B cell (primary cell): ENCODE data around the gene SLC9A7. TPM values are rescaled to one million over a fixed set of nuclear protein-coding genes. Genes with fewer than 3 reads are reported as not detected.
"Not testable (repeated sequence)": the region's sequence is repeated elsewhere in the genome, so short reads cannot be mapped to it uniquely, and the experiment has no call there.

ENCODE experiments used
- ATAC-seq: fragments of 200-7000 bp; cut with Tn5 transposase; one replicate; pipeline ENCODE4 v1.10.0; 2021; ENCODE audit warnings: low read depth, mild to moderate bottlenecking, moderate number of reproducible peaks, moderate library complexity
- CTCF ChIA-PET: fragments of 350-600 bp; sonication (Branson Sonifier 250); formaldehyde crosslinking; loops from one replicate; lab custom pipeline; 2021; ENCODE audit warnings: antibody characterized with exemption, inconsistent platforms; lab: Charles Lee
- POLR2A ChIA-PET: fragments of 350-600 bp; sonication (Branson Sonifier 250); formaldehyde crosslinking; loops from one replicate; lab custom pipeline; 2021; ENCODE audit warnings: antibody characterized with exemption; lab: Charles Lee
- DNase-seq: peaks from one replicate; pipeline ENCODE4 v3.0.0; 2013
- H2AFZ ChIP-seq: 2 replicates; pipeline ENCODE4 v1.6.1; 2012; ENCODE audit warnings: mild to moderate bottlenecking, low read depth, low read length; ENCODE audit not compliant: insufficient read depth, poor library complexity, severe bottlenecking
- H3K27ac ChIP-seq, 2 donors: 1 replicate in 1 of 2; 2 replicates in 1 of 2; pipeline ENCODE4 v1.5.1; 2012 to 2013; ENCODE audit warnings: low read length in 2 of 2, mild to moderate bottlenecking in 2 of 2, moderate library complexity in 1 of 2
- H3K27me3 ChIP-seq, 4 experiments: fragments of 200-600 bp in 1 of 4; sonication (generic) in 1 of 4; replicated peaks in 1 of 4; 1 replicate in 2 of 4; 2 replicates in 2 of 4; pipeline versions ENCODE4 v1.6.1 to v1.7.0; 2013 to 2016; ENCODE audit warnings: low read length in 3 of 4, mild to moderate bottlenecking in 2 of 4, mixed read lengths in 1 of 4, moderate library complexity in 1 of 4; ENCODE audit not compliant: insufficient read depth in 4 of 4, control insufficient read depth in 3 of 4; ENCODE audit errors: control extremely low read depth in 1 of 4
- H3K36me3 ChIP-seq, 2 experiments: replicated peaks in 1 of 2; 1 replicate in 1 of 2; 2 replicates in 1 of 2; pipeline versions ENCODE4 v1.6.1 to v1.7.1; 2013; ENCODE audit warnings: low read length in 1 of 2; ENCODE audit not compliant: insufficient read depth in 2 of 2, control insufficient read depth in 1 of 2; ENCODE audit errors: control extremely low read depth in 1 of 2, extremely low read depth in 1 of 2
- H3K4me1 ChIP-seq, 2 donors: fragments of 200-600 bp in 1 of 2; sonication (generic) in 1 of 2; 1 replicate in 1 of 2; 2 replicates in 1 of 2; pipeline versions ENCODE4 v1.5.1 to v1.6.1; 2013 to 2017; ENCODE audit warnings: low read length in 2 of 2; ENCODE audit not compliant: control insufficient read depth in 2 of 2, insufficient read depth in 2 of 2
- H3K4me2 ChIP-seq: replicated peaks from 2 replicates; pipeline ENCODE3; 2012; ENCODE audit warnings: mild to moderate bottlenecking, low read depth, low read length; ENCODE audit not compliant: poor library complexity, severe bottlenecking
- H3K4me3 ChIP-seq, 5 experiments: fragments of 200-600 bp in 1 of 5; sonication (generic) in 1 of 5; 1 replicate in 3 of 5; 2 replicates in 2 of 5; pipeline versions ENCODE4 v1.5.1 to v1.7.0; 2011 to 2016; ENCODE audit warnings: low read length in 4 of 5, mild to moderate bottlenecking in 4 of 5, low read depth in 2 of 5, control low read depth in 1 of 5, moderate library complexity in 1 of 5; ENCODE audit not compliant: insufficient read depth in 1 of 5; ENCODE audit errors: control extremely low read depth in 1 of 5, extremely low read depth in 1 of 5
- H3K79me2 ChIP-seq: fragments of 200-600 bp; sonication (generic); one replicate; pipeline ENCODE4 v1.6.0; 2016; ENCODE audit warnings: low read length; ENCODE audit not compliant: control insufficient read depth, insufficient read depth
- H3K9ac ChIP-seq: fragments of 200-600 bp; sonication (generic); 2 replicates; pipeline ENCODE4 v1.6.1; 2017; ENCODE audit warnings: mild to moderate bottlenecking, low read length, moderate library complexity
- H3K9me3 ChIP-seq, 3 donors: one replicate each; pipeline versions ENCODE4 v1.6.1 to v1.7.1; 2013; ENCODE audit warnings: low read length in 2 of 3; ENCODE audit not compliant: control insufficient read depth in 2 of 3, insufficient read depth in 1 of 3; ENCODE audit errors: control extremely low read depth in 1 of 3
- H4K20me1 ChIP-seq: 2 replicates; pipeline ENCODE4 v1.6.0; 2012; ENCODE audit warnings: mild to moderate bottlenecking, low read length; ENCODE audit not compliant: insufficient read depth, control insufficient read depth, poor library complexity, severe bottlenecking
- H3K27ac Mint-ChIP-seq: one replicate; pipeline ENCODE4 v1.8.0; 2021; ENCODE audit warnings: mixed read lengths
- H3K27me3 Mint-ChIP-seq: one replicate; pipeline ENCODE4 v1.8.0; 2021; ENCODE audit warnings: mixed read lengths
- H3K4me1 Mint-ChIP-seq: one replicate; pipeline ENCODE4 v1.8.0; 2021; ENCODE audit warnings: mixed read lengths
- H3K4me3 Mint-ChIP-seq: one replicate; pipeline ENCODE4 v1.8.0; 2021; ENCODE audit warnings: mixed read lengths
- H3K9me3 Mint-ChIP-seq: one replicate; pipeline ENCODE4 v1.8.0; 2022; ENCODE audit warnings: mixed read lengths; ENCODE audit not compliant: insufficient read depth
- CTCF ChIP-seq: fragments of 200-600 bp; IDR thresholded peaks from one replicate; pipeline ENCODE4 v1.8.0; 2022; ENCODE audit warnings: antibody characterized with exemption, mild to moderate bottlenecking
- EZH2 ChIP-seq: IDR thresholded peaks from 2 replicates; pipeline ENCODE4 v1.6.1; 2012; ENCODE audit warnings: borderline replicate concordance, low read depth, mild to moderate bottlenecking, moderate library complexity, low read length; ENCODE audit not compliant: insufficient read depth, poor library complexity, severe bottlenecking
- WGBS: methylation state at CpG from one replicate; pipeline ENCODE4 v1.1.5; 2013; ENCODE audit warnings: missing lambda C conversion rate; ENCODE audit not compliant: insufficient coverage; 5-methylcytosine and 5-hydroxymethylcytosine counted together
- intact Hi-C: fragments of 100-400 bp; cut with micrococcal nuclease; formaldehyde crosslinking; loops from one replicate; pipeline ENCODE4 v1.10.0; 2022
- polyA plus RNA-seq: library from polyadenylated mRNA; depleted of rRNA; stranded (reverse); fragments of >200 nt; gene quantifications from 2 replicates; pipeline ENCODE4 v1.2.3, GENCODE V29; 2012
- total RNA-seq, 2 donors: library from RNA; stranded (reverse); fragments of 120-200 nt in 1 of 2; gene quantifications; 1 replicate in 1 of 2; 2 replicates in 1 of 2; pipeline versions ENCODE4 v1.2.3 to v1.2.4, GENCODE V29; 2013 to 2022

Gene SLC9A7
- total and polyA plus RNA-seq, 2 donors (not counting 1 experiment from before 2014, with no cell fraction given), result 24.9 to 53.2 TPM

DNA sequence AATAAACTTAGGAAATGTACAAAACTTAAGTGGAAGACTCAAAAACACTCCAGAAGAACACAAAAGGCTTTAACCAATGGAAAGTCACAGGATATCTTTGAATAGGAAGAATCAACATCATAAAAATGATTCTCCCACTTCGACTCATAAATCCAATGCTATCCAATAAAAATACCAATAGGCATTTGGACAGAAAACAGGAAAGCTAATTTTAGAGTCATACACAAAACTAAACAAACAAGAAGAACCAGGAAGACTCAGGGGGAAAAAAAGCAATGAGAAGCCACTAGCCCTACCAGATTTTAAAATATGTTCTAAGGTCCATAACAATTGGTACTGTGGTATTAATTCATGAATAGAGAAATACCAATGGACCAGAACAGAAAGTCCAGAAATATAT, 28.2 kb downstream of the SLC9A7 start:
- Histone ChIP-seq H3K4me3 (no peak overlapping the region), H3K9me3 (peaks cover 0 to 3% (median 2%) of the 10 kb centered on the region in 3 donors), H2AFZ (no peak overlapping the region), H3K27ac (no peak overlapping the region), H3K4me2 (no peak overlapping the region), H3K27me3 (no peaks in the 10 kb centered on the region), H3K79me2 (peaks cover 90% of the 10 kb centered on the region), H3K9ac (no peak overlapping the region), H3K4me1 (peaks cover 0 to 7% of the 10 kb centered on the region in 2 donors), H4K20me1 (peaks cover 22% of the 10 kb centered on the region), H3K36me3 (no peaks in the 10 kb centered on the region)
- no peak for TF ChIP-seq CTCF
- no peak for TF ChIP-seq EZH2
- Mint-ChIP-seq H3K27ac (no peak overlapping the region), H3K27me3 (no peaks in the 10 kb centered on the region), H3K4me3 (no peak overlapping the region), H3K9me3 (peaks cover 3% of the 10 kb centered on the region), H3K4me1 (peaks cover 45% of the 10 kb centered on the region)
- intact Hi-C loops, result loop anchor here (2.0 kb wide), 1 partner anchor 16 kb away; no protein-coding TSS in a partner anchor
- ChIA-PET POLR2A (no interaction called here), CTCF (no interaction called here)
- ATAC-seq, result no peak
- no CpG with 5 or more reads among the region's 1 CpG for WGBS
- DNase-seq, result no peak

DNA sequence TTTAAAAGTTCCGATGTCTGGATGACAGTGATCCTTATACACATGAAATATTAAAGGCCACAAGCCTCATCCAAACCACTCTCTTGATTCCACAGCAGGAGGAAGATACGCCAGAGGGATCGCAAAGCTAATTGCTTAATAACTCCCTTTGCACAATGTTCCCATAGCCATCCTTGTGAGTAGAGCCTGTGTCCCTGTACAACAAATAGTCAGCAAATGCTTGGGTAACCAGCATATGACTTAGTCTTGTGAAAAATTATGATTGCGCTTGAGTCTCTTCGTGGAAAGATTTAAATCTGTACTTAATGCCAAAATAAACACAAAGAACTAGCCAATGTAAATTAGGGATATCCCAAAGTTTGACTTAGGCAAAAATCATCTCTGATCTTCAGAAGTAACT, 31.5 kb downstream of the SLC9A7 start:
- ATAC-seq (no peak), DNase-seq (no peak)
- Histone ChIP-seq H3K27ac (no peak overlapping the region), H3K9me3 (no peaks in the 10 kb centered on the region), H3K9ac (no peak overlapping the region), H3K79me2 (peaks cover 86% of the 10 kb centered on the region), H3K4me3 (no peak overlapping the region), H4K20me1 (peaks cover 39% of the 10 kb centered on the region), H3K4me2 (no peak overlapping the region), H2AFZ (no peak overlapping the region), H3K4me1 (peaks cover 12% of the 10 kb centered on the region in 2 donors), H3K36me3 (no peaks in the 10 kb centered on the region), H3K27me3 (no peaks in the 10 kb centered on the region)
- intact Hi-C loops, result loop anchor here (5.0 kb wide), 1 partner anchor 35 kb away; no protein-coding TSS in a partner anchor
- peaks cover 50% of the 10 kb centered on the region for H3K4me1 Mint-ChIP-seq
- TF ChIP-seq EZH2, result no peak
- no peak for TF ChIP-seq CTCF
- no peak overlapping the region for H3K27ac Mint-ChIP-seq
- H3K9me3 Mint-ChIP-seq, result no peaks in the 10 kb centered on the region
- WGBS, result no CpG with 5 or more reads among the region's 5 CpGs
- POLR2A ChIA-PET, result no interaction called here
- CTCF ChIA-PET, result no interaction called here
- no peak overlapping the region for H3K4me3 Mint-ChIP-seq
- H3K27me3 Mint-ChIP-seq, result no peaks in the 10 kb centered on the region

GRCh38 chrX:46723569-46723927, 35.4 kb downstream of the SLC9A7 start:
- H3K36me3 ChIP-seq, H3K9me3 ChIP-seq, H3K27me3 ChIP-seq, POLR2A ChIA-PET, intact Hi-C loops, H2AFZ ChIP-seq, H3K9me3 Mint-ChIP-seq, H3K4me3 Mint-ChIP-seq, DNase-seq, ATAC-seq, H3K9ac ChIP-seq, H3K27ac Mint-ChIP-seq, CTCF ChIA-PET, H3K27me3 Mint-ChIP-seq, H3K4me3 ChIP-seq: not testable (repeated sequence)
- Histone ChIP-seq H3K79me2 (peaks cover 75% of the 10 kb centered on the region), H4K20me1 (peaks cover 30% of the 10 kb centered on the region), H3K4me2 (peak overlapping the region; percentile 37), H3K27ac (peak overlapping the region in 1 of 2 donors; percentile 1), H3K4me1 (peaks cover 25% of the 10 kb centered on the region in 2 donors)
- no CpG with 5 or more reads among the region's 3 CpGs for WGBS
- peaks cover 65% of the 10 kb centered on the region for H3K4me1 Mint-ChIP-seq
